Adrenal gland (tissue), 12 donors: ENCODE results near the gene SLC29A3. TPM values are rescaled to one million over a fixed set of nuclear protein-coding genes. Genes with fewer than 3 reads are reported as not detected.

Experiments
- DNase-seq, 7 donors: peaks; one replicate each; pipeline ENCODE4 v3.0.0-alpha.2; 2019 to 2020
- H3K27ac ChIP-seq, 5 donors: fragments of 200-600 bp; sonication (generic) in 4 of 5; 1 replicate in 3 of 5; 2 replicates in 2 of 5; pipeline versions ENCODE4 v1.5.1 to v1.8.0; 2016 to 2020; ENCODE audit warnings: mild to moderate bottlenecking in 1 of 5
- H3K27me3 ChIP-seq: fragments of 200-600 bp; 2 replicates; pipeline ENCODE4 v1.8.0; 2021
- H3K36me3 ChIP-seq, 2 donors: fragments of 200-600 bp; replicated peaks in 1 of 2; 1 replicate in 1 of 2; 2 replicates in 1 of 2; pipeline versions ENCODE4 v1.5.1 to v1.8.0; 2018 to 2022
- H3K4me1 ChIP-seq, 2 donors: fragments of 200-600 bp; replicated peaks in 1 of 2; 1 replicate in 1 of 2; 2 replicates in 1 of 2; pipeline versions ENCODE4 v1.5.1 to v1.8.0; 2018 to 2021
- H3K4me3 ChIP-seq, 4 donors: fragments of 200-600 bp; sonication (generic) in 3 of 4; one replicate each; pipeline ENCODE4 v1.5.1; 2016 to 2018
- H3K9me3 ChIP-seq, 3 donors: fragments of 200-600 bp; sonication (generic) in 1 of 3; replicated peaks in 1 of 3; 1 replicate in 2 of 3; 2 replicates in 1 of 3; pipeline versions ENCODE4 v1.5.1 to v1.8.0; 2016 to 2021
- POLR2A ChIP-seq, 2 donors: fragments of 450-650 bp; IDR thresholded peaks; one replicate each; pipeline ENCODE4 v1.6.1; 2017; ENCODE audit warnings: antibody characterized with exemption in 2 of 2, mild to moderate bottlenecking in 2 of 2, moderate library complexity in 1 of 2
- WGBS, 4 donors: extraction: QIAGEN DNeasy Blood & Tissue Kit in 2 of 4; methylation state at CpG; one replicate each; pipeline versions ENCODE4 v1.1.5 to v1.1.7; 2013 to 2017; 5-methylcytosine and 5-hydroxymethylcytosine counted together
- intact Hi-C, 2 donors: fragments of 100-400 bp; cut with DNase I; formaldehyde crosslinking; loops; one replicate each; pipeline versions ENCODE4 v1.14.1 to v1.15.0; 2022 to 2023
- polyA plus RNA-seq, 3 donors: library from polyadenylated mRNA; stranded (reverse); fragments of 200-250 nt in 2 of 3; fragments of 350-450 nt in 1 of 3; fragmentation: Illumina TruSeq in 1 of 3; extraction: RNeasy Lipid Tissue Mini Kit (QIAGEN cat#74804) in 1 of 3; gene quantifications; one replicate each; pipeline ENCODE4 v1.2.3, GENCODE V29; 2013 to 2014
- total RNA-seq, 9 donors: library from RNA; depleted of rRNA in 4 of 9; stranded (reverse); fragments of >200 nt in 4 of 9; fragments of 120-200 nt in 1 of 9; fragmentation: NEBNext Ultra II Directional in 1 of 9; extraction: Animal tissue kit (Norgen Biotek cat#: 25700) in 1 of 9; gene quantifications; one replicate each; pipeline versions ENCODE4 v1.1.0 to v1.2.4, GENCODE V29; 2013 to 2023
- TF ChIP-seq, protein P1 (sequence below), 6 experiments: fragments of 450-650 bp in 4 of 6; fragments of 200-600 bp in 2 of 6; sonication (generic) in 1 of 6; IDR thresholded peaks; 1 replicate in 5 of 6; 2 replicates in 1 of 6; pipeline versions ENCODE4 v1.5.1 to v1.8.0; 2016 to 2021; ENCODE audit warnings: antibody characterized with exemption in 6 of 6, mild to moderate bottlenecking in 2 of 6, moderate library complexity in 1 of 6
- donor health status: healthy with polysubstance abuse.
- donor health status: Bipolar disorder and iron deficiency.
- donor health status: DM: yes; HTN: yes; CAD: no.
- donor health status: DM: no; HTN: no; CAD: no.
- donor health status: DM: no; HTN: no; CAD: no.
- donor health status: DM: yes; HTN: yes; CAD: no.

SLC29A3 gene
- total and polyA plus RNA-seq, 12 donors, result 1.4 to 19.0 (median 3.9) TPM

DNA sequence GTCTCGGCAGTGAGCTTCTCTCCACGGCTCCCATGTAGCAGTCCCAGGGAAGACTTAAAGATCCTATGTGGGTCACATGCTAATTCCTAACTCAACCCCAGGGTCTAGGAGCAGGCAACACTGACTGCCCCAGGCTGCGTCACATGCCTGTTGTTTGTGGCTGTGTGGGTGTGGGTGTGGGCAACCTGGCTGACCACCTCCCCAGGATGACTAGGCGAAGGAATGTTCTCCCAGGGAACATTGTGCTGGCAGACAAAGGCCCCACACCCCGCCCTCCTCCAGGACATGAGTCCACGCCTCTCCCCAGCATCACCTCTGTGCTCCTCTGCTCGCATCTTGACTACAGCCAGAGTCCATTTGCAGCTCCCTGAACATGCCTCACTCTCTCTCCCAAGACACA is 30.3 kb downstream of the SLC29A3 start:
- no peaks in the 10 kb centered on the region for H3K4me1 ChIP-seq
- H3K27me3 ChIP-seq, result no peaks in the 10 kb centered on the region
- DNase-seq, result no peak
- H3K36me3 ChIP-seq, result no peaks in the 10 kb centered on the region
- H3K9me3 ChIP-seq, result no peaks in the 10 kb centered on the region
- WGBS, 4 donors, result 95 to 99% (median 97%) methylated on average over 3 to 7 of the region's 7 CpGs
- no peak overlapping the region for H3K27ac ChIP-seq
- TF ChIP-seq, protein P1, sequence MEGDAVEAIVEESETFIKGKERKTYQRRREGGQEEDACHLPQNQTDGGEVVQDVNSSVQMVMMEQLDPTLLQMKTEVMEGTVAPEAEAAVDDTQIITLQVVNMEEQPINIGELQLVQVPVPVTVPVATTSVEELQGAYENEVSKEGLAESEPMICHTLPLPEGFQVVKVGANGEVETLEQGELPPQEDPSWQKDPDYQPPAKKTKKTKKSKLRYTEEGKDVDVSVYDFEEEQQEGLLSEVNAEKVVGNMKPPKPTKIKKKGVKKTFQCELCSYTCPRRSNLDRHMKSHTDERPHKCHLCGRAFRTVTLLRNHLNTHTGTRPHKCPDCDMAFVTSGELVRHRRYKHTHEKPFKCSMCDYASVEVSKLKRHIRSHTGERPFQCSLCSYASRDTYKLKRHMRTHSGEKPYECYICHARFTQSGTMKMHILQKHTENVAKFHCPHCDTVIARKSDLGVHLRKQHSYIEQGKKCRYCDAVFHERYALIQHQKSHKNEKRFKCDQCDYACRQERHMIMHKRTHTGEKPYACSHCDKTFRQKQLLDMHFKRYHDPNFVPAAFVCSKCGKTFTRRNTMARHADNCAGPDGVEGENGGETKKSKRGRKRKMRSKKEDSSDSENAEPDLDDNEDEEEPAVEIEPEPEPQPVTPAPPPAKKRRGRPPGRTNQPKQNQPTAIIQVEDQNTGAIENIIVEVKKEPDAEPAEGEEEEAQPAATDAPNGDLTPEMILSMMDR (IDR thresholded peaks at IDR 0.05), result no peak
- no peak for TF ChIP-seq POLR2A (IDR thresholded peaks at IDR 0.05)
- no peak overlapping the region for H3K4me3 ChIP-seq
- intact Hi-C loops, result no loop called here

DNA sequence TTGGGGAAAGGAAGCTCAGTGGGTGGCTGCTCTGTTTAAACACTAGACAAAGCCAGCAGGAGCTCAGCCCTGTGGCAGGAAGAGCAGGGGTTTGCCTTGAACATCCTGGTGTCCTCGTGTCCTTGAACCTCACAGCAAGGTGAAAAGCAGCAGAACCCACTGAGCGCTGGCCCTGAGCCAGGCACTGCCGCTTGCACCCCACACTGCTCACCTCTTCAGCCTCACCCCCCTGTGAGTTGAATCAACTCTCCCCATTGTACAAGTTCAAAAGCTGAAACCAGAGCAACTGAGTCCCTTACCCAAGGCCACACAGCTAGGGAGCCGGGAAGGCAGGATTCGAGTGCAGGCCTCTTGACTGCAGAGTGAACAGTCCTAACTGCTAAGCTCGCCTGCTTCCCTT is 32.0 kb downstream of the SLC29A3 start:
- H3K4me3 ChIP-seq, result no peak overlapping the region
- 73 to 97% (median 82%) methylated on average over 4 to 6 of the region's 6 CpGs for WGBS, 4 donors
- no peak overlapping the region for H3K27ac ChIP-seq
- H3K36me3 ChIP-seq, result no peaks in the 10 kb centered on the region
- TF ChIP-seq, protein P1 (IDR thresholded peaks at IDR 0.05), result no peak
- no peak for TF ChIP-seq POLR2A (IDR thresholded peaks at IDR 0.05)
- H3K9me3 ChIP-seq, result no peaks in the 10 kb centered on the region
- H3K27me3 ChIP-seq, result no peaks in the 10 kb centered on the region
- intact Hi-C loops, result no loop called here
- H3K4me1 ChIP-seq, result no peaks in the 10 kb centered on the region
- DNase-seq, result no peak

DNA sequence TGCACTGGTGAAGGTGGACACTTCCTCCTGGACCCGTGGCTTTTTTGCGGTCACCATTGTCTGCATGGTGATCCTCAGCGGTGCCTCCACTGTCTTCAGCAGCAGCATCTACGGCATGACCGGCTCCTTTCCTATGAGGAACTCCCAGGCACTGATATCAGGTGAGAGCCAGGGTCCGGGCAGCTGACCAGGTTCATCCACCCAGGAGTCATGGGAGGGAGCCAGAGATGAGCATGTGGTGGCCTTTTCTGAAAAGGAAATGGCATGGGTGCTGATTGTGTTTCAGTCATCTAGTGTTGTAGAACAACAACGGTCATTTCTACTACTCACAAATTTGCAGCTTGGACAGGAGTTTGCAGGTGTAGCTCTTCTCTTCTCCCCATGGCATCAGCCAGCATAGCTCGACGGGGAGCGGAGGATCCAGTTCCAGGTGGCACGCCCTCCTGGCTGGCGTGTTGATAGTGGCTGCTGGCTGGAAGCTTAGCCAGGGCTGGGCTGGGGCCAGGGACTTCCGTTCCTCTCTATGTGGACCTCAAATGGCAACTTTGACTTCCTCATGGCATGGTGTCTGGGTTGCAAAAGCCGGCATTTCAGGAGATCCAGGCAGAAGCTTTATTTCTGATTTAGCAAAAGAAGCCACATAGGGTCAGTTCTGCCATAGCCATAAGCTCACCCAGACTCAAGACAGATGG is 32.7 kb downstream of the SLC29A3 start:
- H3K4me1 ChIP-seq, result no peaks in the 10 kb centered on the region
- no peaks in the 10 kb centered on the region for H3K27me3 ChIP-seq
- no peaks in the 10 kb centered on the region for H3K9me3 ChIP-seq
- no peak overlapping the region for H3K4me3 ChIP-seq
- 87 to 96% (median 92%) methylated on average over 13 to 14 of the region's 14 CpGs for WGBS, 4 donors
- peak overlapping the region in 1 of 5 donors; percentile 22 for H3K27ac ChIP-seq
- DNase-seq, result peak in 2 of 7 donors; percentile 19 to 24
- H3K36me3 ChIP-seq, result no peaks in the 10 kb centered on the region
- intact Hi-C loops, result no loop called here
- no peak for TF ChIP-seq POLR2A (IDR thresholded peaks at IDR 0.05)

DNA sequence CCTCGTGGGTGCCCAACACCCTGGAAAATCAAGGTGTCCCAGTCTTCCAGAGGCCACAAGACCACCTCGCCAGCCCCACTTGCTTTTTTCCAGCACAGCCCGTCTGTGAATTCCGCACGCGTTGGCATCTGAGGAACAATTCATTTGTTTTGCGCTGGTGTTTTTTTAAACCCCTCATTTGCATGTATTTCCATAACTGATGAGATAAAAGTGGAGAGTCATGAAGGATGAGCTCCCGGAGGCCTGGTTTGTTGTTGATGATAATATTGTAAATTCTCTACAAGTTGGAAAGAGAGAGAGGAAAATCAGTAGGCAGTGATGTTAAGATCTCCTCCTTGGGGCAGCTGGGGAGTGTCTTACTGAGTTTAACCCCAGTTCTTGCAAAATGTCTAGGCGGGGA is 34.6 kb downstream of the SLC29A3 start:
- WGBS, 4 donors, result 72 to 83% (median 74%) methylated on average over 9 of the region's 9 CpGs
- no peak for DNase-seq
- no peak for TF ChIP-seq POLR2A (IDR thresholded peaks at IDR 0.05)
- TF ChIP-seq, protein P1 (IDR thresholded peaks at IDR 0.05), result no peak
- Histone ChIP-seq H3K9me3 (no peaks in the 10 kb centered on the region), H3K27ac (no peak overlapping the region), H3K4me1 (peaks cover 0 to 8% of the 10 kb centered on the region in 2 donors), H3K36me3 (no peaks in the 10 kb centered on the region), H3K27me3 (no peaks in the 10 kb centered on the region), H3K4me3 (no peak overlapping the region)
- intact Hi-C loops, result no loop called here

DNA sequence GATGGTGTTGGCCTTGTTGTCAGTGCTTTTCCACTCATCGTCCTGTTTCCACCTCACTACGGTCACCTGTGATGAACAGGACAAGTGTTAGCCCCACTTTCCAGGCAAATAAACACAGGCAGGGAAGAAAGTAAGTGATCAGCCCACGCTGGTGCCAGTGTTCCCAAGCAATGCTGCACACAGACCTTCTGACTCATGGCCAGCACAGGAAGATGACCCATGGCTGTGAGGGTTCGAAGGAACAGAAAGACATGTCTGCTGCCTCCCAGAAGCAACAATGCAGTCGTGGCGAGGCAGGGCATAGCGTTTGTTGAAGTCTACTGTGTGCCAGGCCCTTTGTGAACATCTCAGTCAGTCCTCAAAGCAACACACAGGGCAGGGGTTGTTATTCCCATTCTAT is 35.7 kb downstream of the SLC29A3 start:
- DNase-seq, result no peak
- H3K4me3 ChIP-seq, result no peak overlapping the region
- WGBS, 4 donors, result 86 to 94% (median 91%) methylated on average over 4 to 7 of the region's 7 CpGs
- no peaks in the 10 kb centered on the region for H3K27me3 ChIP-seq
- TF ChIP-seq, protein P1 (IDR thresholded peaks at IDR 0.05), result no peak
- no peaks in the 10 kb centered on the region for H3K36me3 ChIP-seq
- H3K27ac ChIP-seq, result no peak overlapping the region
- no peaks in the 10 kb centered on the region for H3K9me3 ChIP-seq
- peaks cover 0 to 10% of the 10 kb centered on the region in 2 donors for H3K4me1 ChIP-seq
- intact Hi-C loops, result no loop called here
